Calu3 (cell line): ENCODE results near the gene AKTIP. TPM values are rescaled to one million over a fixed set of nuclear protein-coding genes. Genes with fewer than 3 reads are reported as not detected.
A peak's percentile ranks its signal among the peaks of the same experiment; 100 is the strongest.

Source experiments
- BruUV-seq: library from RNA; stranded (reverse); fragments of 400-500 nt; replicated peaks from 2 replicates; lab custom pipeline; 2021; lab: Mats Ljungman, UMichigan
- CTCF ChIA-PET: fragments of 300-600 bp; sonication (Branson Sonifier 250); formaldehyde crosslinking; loops from one replicate; lab custom pipeline; 2022; ENCODE audit warnings: antibody characterized with exemption; lab: Charles Lee
- DNase-seq: peaks from one replicate; pipeline ENCODE4 v3.0.0; 2022
- H3K27ac Mint-ChIP-seq: one replicate; pipeline ENCODE4 v1.8.0; 2022; ENCODE audit warnings: mixed read lengths; ENCODE audit not compliant: unreplicated experiment
- H3K27me3 Mint-ChIP-seq: one replicate; pipeline ENCODE4 v1.8.0; 2022; ENCODE audit warnings: mixed read lengths; ENCODE audit not compliant: unreplicated experiment
- H3K36me3 Mint-ChIP-seq: one replicate; pipeline ENCODE4 v1.8.0; 2022; ENCODE audit warnings: mild to moderate bottlenecking, moderate library complexity, mixed read lengths; ENCODE audit not compliant: insufficient read depth, unreplicated experiment
- H3K4me1 Mint-ChIP-seq: one replicate; pipeline ENCODE4 v1.8.0; 2022; ENCODE audit warnings: mild to moderate bottlenecking, low read depth, mixed read lengths; ENCODE audit not compliant: unreplicated experiment
- H3K4me3 Mint-ChIP-seq: one replicate; pipeline ENCODE4 v1.8.0; 2022; ENCODE audit warnings: mild to moderate bottlenecking, low read depth, moderate library complexity, mixed read lengths; ENCODE audit not compliant: unreplicated experiment
- H3K9me3 Mint-ChIP-seq: one replicate; pipeline ENCODE4 v1.8.0; 2022; ENCODE audit warnings: low read depth, mixed read lengths; ENCODE audit not compliant: unreplicated experiment
- intact Hi-C: fragments of 100-400 bp; cut with micrococcal nuclease; formaldehyde crosslinking; loops from one replicate; pipeline ENCODE4 v1.10.0; 2022; ENCODE audit not compliant: unreplicated experiment
- total RNA-seq: library from RNA; stranded (reverse); gene quantifications from 2 replicates; pipeline ENCODE4 v1.2.3, GENCODE V29; 2022
- TF ChIP-seq, protein P1 (sequence below): fragments of 200-600 bp; IDR thresholded peaks from one replicate; pipeline ENCODE4 v1.8.0; 2022; ENCODE audit warnings: antibody characterized with exemption; ENCODE audit not compliant: unreplicated experiment

AKTIP gene
- total RNA-seq, 1 experiment from 2014 or later = 59.4 TPM

DNA sequence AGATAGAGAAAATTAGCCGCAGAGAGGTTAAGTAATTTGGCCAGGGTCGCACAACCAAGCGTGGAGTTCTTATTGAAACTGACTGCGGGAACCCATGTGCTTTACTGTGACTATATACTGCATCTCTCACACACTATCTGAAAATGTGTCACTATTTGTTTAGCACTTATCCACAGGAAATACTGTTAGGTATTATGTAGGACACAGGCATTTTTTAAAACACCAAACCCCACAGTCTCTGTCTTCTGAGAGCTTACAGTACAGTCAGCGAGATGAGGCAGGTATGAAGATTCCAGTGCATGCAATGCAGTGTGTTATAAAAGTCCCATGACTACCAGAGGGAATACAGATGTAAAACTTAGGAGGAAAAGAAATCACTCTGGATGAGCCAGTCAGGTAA is 57.5 kb downstream of the AKTIP start:
- no TSS peak for BruUV-seq
- Mint-ChIP-seq H3K4me3 (no peak overlapping the region), H3K27me3 (no peaks in the 10 kb centered on the region), H3K9me3 (no peaks in the 10 kb centered on the region), H3K27ac (peak overlapping the region; percentile 39), H3K4me1 (no peaks in the 10 kb centered on the region), H3K36me3 (peaks cover 12% of the 10 kb centered on the region)
- TF ChIP-seq, protein P1, sequence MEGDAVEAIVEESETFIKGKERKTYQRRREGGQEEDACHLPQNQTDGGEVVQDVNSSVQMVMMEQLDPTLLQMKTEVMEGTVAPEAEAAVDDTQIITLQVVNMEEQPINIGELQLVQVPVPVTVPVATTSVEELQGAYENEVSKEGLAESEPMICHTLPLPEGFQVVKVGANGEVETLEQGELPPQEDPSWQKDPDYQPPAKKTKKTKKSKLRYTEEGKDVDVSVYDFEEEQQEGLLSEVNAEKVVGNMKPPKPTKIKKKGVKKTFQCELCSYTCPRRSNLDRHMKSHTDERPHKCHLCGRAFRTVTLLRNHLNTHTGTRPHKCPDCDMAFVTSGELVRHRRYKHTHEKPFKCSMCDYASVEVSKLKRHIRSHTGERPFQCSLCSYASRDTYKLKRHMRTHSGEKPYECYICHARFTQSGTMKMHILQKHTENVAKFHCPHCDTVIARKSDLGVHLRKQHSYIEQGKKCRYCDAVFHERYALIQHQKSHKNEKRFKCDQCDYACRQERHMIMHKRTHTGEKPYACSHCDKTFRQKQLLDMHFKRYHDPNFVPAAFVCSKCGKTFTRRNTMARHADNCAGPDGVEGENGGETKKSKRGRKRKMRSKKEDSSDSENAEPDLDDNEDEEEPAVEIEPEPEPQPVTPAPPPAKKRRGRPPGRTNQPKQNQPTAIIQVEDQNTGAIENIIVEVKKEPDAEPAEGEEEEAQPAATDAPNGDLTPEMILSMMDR = no peak
- intact Hi-C loops = no loop called here
- CTCF ChIA-PET = interaction anchor here (1.5 kb wide), 1 partner anchor 22 kb away, joined by 3 read pairs; no protein-coding TSS in a partner anchor
- no peak for DNase-seq

Other genes with a start within 250 kb of the AKTIP start
- 59.9 and 62.8 TPM in 2 replicates for gene RBL2, start 68.7 kb downstream of the AKTIP start, total RNA-seq
- 16.6 and 18.9 TPM in 2 replicates for gene RPGRIP1L, start 200.7 kb upstream of the AKTIP start, total RNA-seq
- gene FTO, start 200.9 kb upstream of the AKTIP start, total RNA-seq = 67.2 and 68.9 TPM in 2 replicates